H1 (cell line): ENCODE measurements around the gene TMEM258. TPM values are rescaled to one million over a fixed set of nuclear protein-coding genes. Genes with fewer than 3 reads are reported as not detected.

Experiments
- CTCF ChIA-PET: fragments of 300-600 bp; sonication (Branson Sonifier 250); formaldehyde crosslinking; loops from one replicate; lab custom pipeline; 2021; ENCODE audit not compliant: partially characterized antibody; lab: Charles Lee
- POLR2A ChIA-PET: fragments of 300-600 bp; sonication (Branson Sonifier 250); formaldehyde crosslinking; loops from one replicate; lab custom pipeline; 2021; ENCODE audit warnings: inconsistent platforms; ENCODE audit not compliant: partially characterized antibody; lab: Charles Lee
- DNase-seq, 2 experiments: peaks; one replicate each; pipeline versions ENCODE4 v3.0.0 to v3.0.0-alpha.2; 2010 to 2022; ENCODE audit warnings: low spot score in 2 of 2, low read depth in 1 of 2, mixed read lengths in 1 of 2
- FAIRE-seq: peaks from 2 replicates; lab custom pipeline; 2011; peaks lifted over from hg19 to GRCh38; lab: Jason Lieb, UNC
- H2AFZ ChIP-seq: 2 replicates; pipeline ENCODE4 v1.8.1; 2012; ENCODE audit warnings: low read length, inconsistent platforms
- H2AK5ac ChIP-seq: 2 replicates; pipeline ENCODE4 v1.6.1; 2013; ENCODE audit warnings: low read depth, low read length
- H2BK120ac ChIP-seq: replicated peaks from 2 replicates; pipeline ENCODE3; 2013; ENCODE audit warnings: low read depth, low read length, inconsistent platforms
- H2BK12ac ChIP-seq: 2 replicates; pipeline ENCODE4 v1.6.1; 2013; ENCODE audit warnings: low read depth, low read length
- H2BK15ac ChIP-seq: 2 replicates; pipeline ENCODE4 v1.6.1; 2013; ENCODE audit warnings: low read length
- H2BK20ac ChIP-seq: 2 replicates; pipeline ENCODE4 v1.6.1; 2013; ENCODE audit warnings: low read length
- H2BK5ac ChIP-seq: 2 replicates; pipeline ENCODE4 v1.6.1; 2013; ENCODE audit warnings: low read depth, low read length
- H3K14ac ChIP-seq: 2 replicates; pipeline ENCODE4 v1.6.1; 2013; ENCODE audit warnings: inconsistent platforms; ENCODE audit not compliant: insufficient read length
- H3K18ac ChIP-seq: 2 replicates; pipeline ENCODE4 v1.6.1; 2013; ENCODE audit warnings: low read length; ENCODE audit errors: extremely low read depth
- H3K23ac ChIP-seq: 2 replicates; pipeline ENCODE4 v1.6.1; 2013; ENCODE audit warnings: inconsistent platforms; ENCODE audit not compliant: insufficient read length
- H3K23me2 ChIP-seq: 2 replicates; pipeline ENCODE4 v1.6.1; 2013; ENCODE audit warnings: low read depth, low read length
- H3K27ac ChIP-seq: 2 replicates; pipeline ENCODE4 v1.6.1; 2011; ENCODE audit warnings: low read depth, low read length, inconsistent platforms
- H3K27me3 ChIP-seq, 4 experiments: replicated peaks in 1 of 4; 1 replicate in 1 of 4; 2 replicates in 3 of 4; pipeline versions ENCODE4 v1.6.1 to v1.8.1; 2011 to 2013; ENCODE audit warnings: low read length in 3 of 4, mild to moderate bottlenecking in 3 of 4, inconsistent platforms in 2 of 4, mixed read lengths in 2 of 4, moderate library complexity in 1 of 4; ENCODE audit not compliant: control insufficient read depth in 3 of 4, insufficient read depth in 3 of 4; ENCODE audit errors: extremely low read depth in 1 of 4
- H3K36me3 ChIP-seq, 4 experiments: 2 replicates each; pipeline versions ENCODE4 v1.6.1 to v1.8.1; 2011 to 2013; ENCODE audit warnings: mild to moderate bottlenecking in 4 of 4, low read length in 3 of 4, moderate library complexity in 2 of 4, control low read depth in 1 of 4, inconsistent platforms in 1 of 4; ENCODE audit not compliant: insufficient read depth in 4 of 4, control insufficient read depth in 2 of 4
- H3K4ac ChIP-seq: replicated peaks from 2 replicates; pipeline ENCODE3; 2013; ENCODE audit warnings: low read length, low read depth, mixed read lengths, inconsistent platforms; ENCODE audit not compliant: insufficient read length
- H3K4me1 ChIP-seq, 4 experiments: replicated peaks in 1 of 4; 1 replicate in 1 of 4; 2 replicates in 3 of 4; pipeline versions ENCODE4 v1.6.1 to v1.8.1; 2011 to 2013; ENCODE audit warnings: low read length in 3 of 4, inconsistent platforms in 2 of 4, mixed read lengths in 1 of 4; ENCODE audit not compliant: insufficient read depth in 4 of 4, control insufficient read depth in 3 of 4
- H3K4me2 ChIP-seq, 2 experiments: 2 replicates each; pipeline versions ENCODE4 v1.6.1 to v1.8.1; 2011 to 2013; ENCODE audit warnings: low read depth in 2 of 2, low read length in 2 of 2, control low read depth in 1 of 2, inconsistent platforms in 1 of 2, mild to moderate bottlenecking in 1 of 2; ENCODE audit not compliant: insufficient read depth in 1 of 2
- H3K4me3 ChIP-seq, 4 experiments: fragments of 200-600, 300-600 bp in 1 of 4; sonication (generic), shearing (Covaris generic), sonication (Bioruptor Twin) in 1 of 4; 2 replicates each; pipeline versions ENCODE4 v1.5.1 to v1.8.1; 2011 to 2016; ENCODE audit warnings: low read length in 4 of 4, low read depth in 3 of 4, control low read depth in 2 of 4, inconsistent platforms in 2 of 4, mild to moderate bottlenecking in 2 of 4, mixed read lengths in 1 of 4, moderate library complexity in 1 of 4; ENCODE audit not compliant: insufficient read depth in 2 of 4; ENCODE audit errors: extremely low read depth in 1 of 4
- H3K56ac ChIP-seq: replicated peaks from 2 replicates; pipeline ENCODE3; 2013; ENCODE audit warnings: low read depth, mild to moderate bottlenecking, mixed read lengths, low read length, inconsistent platforms; ENCODE audit not compliant: insufficient read length
- H3K79me1 ChIP-seq: 2 replicates; pipeline ENCODE4 v1.6.1; 2013; ENCODE audit warnings: low read depth, low read length, control low read depth
- H3K79me2 ChIP-seq, 2 experiments: 2 replicates each; pipeline versions ENCODE4 v1.6.1 to v1.8.1; 2012 to 2013; ENCODE audit warnings: low read length in 2 of 2, mild to moderate bottlenecking in 2 of 2, inconsistent platforms in 1 of 2; ENCODE audit not compliant: insufficient read depth in 2 of 2, control insufficient read depth in 1 of 2
- H3K9ac ChIP-seq, 4 experiments: replicated peaks in 1 of 4; 1 replicate in 1 of 4; 2 replicates in 3 of 4; pipeline versions ENCODE4 v1.6.1 to v1.8.1; 2011 to 2013; ENCODE audit warnings: low read depth in 3 of 4, low read length in 3 of 4, control low read depth in 2 of 4, mild to moderate bottlenecking in 2 of 4, moderate library complexity in 2 of 4, inconsistent platforms in 1 of 4; ENCODE audit errors: extremely low read depth in 1 of 4
- H3K9me3 ChIP-seq, 2 experiments: 2 replicates each; pipeline versions ENCODE4 v1.6.1 to v1.8.1; 2012 to 2013; ENCODE audit warnings: mild to moderate bottlenecking in 2 of 2, moderate library complexity in 2 of 2, control low read depth in 1 of 2, inconsistent platforms in 1 of 2, low read depth in 1 of 2, low read length in 1 of 2, mixed read lengths in 1 of 2; ENCODE audit not compliant: insufficient read depth in 2 of 2
- H4K20me1 ChIP-seq, 2 experiments: replicated peaks in 1 of 2; 2 replicates each; pipeline versions ENCODE3 to v1.8.1; 2011 to 2013; ENCODE audit warnings: inconsistent platforms in 2 of 2, low read length in 2 of 2, mild to moderate bottlenecking in 1 of 2; ENCODE audit not compliant: insufficient read depth in 2 of 2, control insufficient read depth in 1 of 2
- H4K5ac ChIP-seq: 2 replicates; pipeline ENCODE4 v1.6.1; 2013; ENCODE audit warnings: low read length, low read depth, mixed read lengths, inconsistent platforms; ENCODE audit not compliant: insufficient read length
- H4K8ac ChIP-seq: 2 replicates; pipeline ENCODE4 v1.8.0; 2013; ENCODE audit warnings: mild to moderate bottlenecking, moderate library complexity, low read length, inconsistent platforms; ENCODE audit not compliant: insufficient read depth; ENCODE audit errors: extremely low read depth
- H4K91ac ChIP-seq: replicated peaks from 2 replicates; pipeline ENCODE3; 2013; ENCODE audit warnings: low read length, mixed read lengths, inconsistent platforms; ENCODE audit not compliant: insufficient read length
- ATF3 ChIP-seq: IDR thresholded peaks from 2 replicates; pipeline ENCODE4 v1.6.1; 2011; ENCODE audit warnings: low read depth, mild to moderate bottlenecking, low read length; ENCODE audit not compliant: insufficient read depth
- BACH1 ChIP-seq: IDR thresholded peaks from 2 replicates; pipeline ENCODE4 v1.6.1; 2012; ENCODE audit warnings: low read length, improper control_type of control experiment
- CHD1 ChIP-seq: IDR thresholded peaks from 2 replicates; pipeline ENCODE4 v1.6.1; 2012; ENCODE audit warnings: low read depth, low read length, improper control_type of control experiment
- CREB1 ChIP-seq: IDR thresholded peaks from 2 replicates; pipeline ENCODE4 v1.6.1; 2012; ENCODE audit warnings: inconsistent platforms
- GABPA ChIP-seq: IDR thresholded peaks from 2 replicates; pipeline ENCODE4 v1.6.1; 2011; ENCODE audit warnings: mild to moderate bottlenecking, low read length, moderate library complexity, borderline replicate concordance; ENCODE audit not compliant: insufficient read depth
- HDAC2 ChIP-seq, 2 experiments: fragments of 300-600 bp in 1 of 2; sonication (generic) in 1 of 2; IDR thresholded peaks; 2 replicates each; pipeline ENCODE4 v1.6.1; 2011 to 2012; ENCODE audit warnings: low read depth in 2 of 2, low read length in 2 of 2, mild to moderate bottlenecking in 2 of 2, moderate library complexity in 2 of 2, borderline replicate concordance in 1 of 2, inconsistent platforms in 1 of 2
- JUND ChIP-seq: IDR thresholded peaks from 2 replicates; pipeline ENCODE4 v1.6.1; 2011; ENCODE audit warnings: mild to moderate bottlenecking, improper control_type of control experiment, low read length
- NANOG ChIP-seq: IDR thresholded peaks from 2 replicates; pipeline ENCODE4 v1.6.1; 2011; ENCODE audit warnings: low read length, low read depth, mild to moderate bottlenecking, inconsistent platforms; ENCODE audit not compliant: insufficient read depth, poor library complexity, severe bottlenecking
- PHF8 ChIP-seq: fragments of 200-600 bp; sonication (generic); conservative IDR thresholded peaks from 2 replicates; pipeline ENCODE4 v1.7.1; 2012; ENCODE audit warnings: low read depth, mild to moderate bottlenecking, inconsistent platforms, low read length, moderate library complexity
- POLR2AphosphoS5 ChIP-seq: IDR thresholded peaks from 2 replicates; pipeline ENCODE4 v1.6.1; 2011; ENCODE audit warnings: low read depth, low read length
- SIRT6 ChIP-seq: IDR thresholded peaks from one replicate; pipeline ENCODE4 v1.7.1; 2012; ENCODE audit warnings: low read length, inconsistent platforms
- SP1 ChIP-seq: IDR thresholded peaks from 2 replicates; pipeline ENCODE4 v1.6.1; 2011; ENCODE audit warnings: low read depth, low read length
- SP2 ChIP-seq: IDR thresholded peaks from 2 replicates; pipeline ENCODE4 v1.6.1; 2012; ENCODE audit warnings: mild to moderate bottlenecking, low read length, inconsistent platforms
- TBP ChIP-seq: IDR thresholded peaks from 2 replicates; pipeline ENCODE4 v1.6.1; 2011; ENCODE audit warnings: low read depth, low read length, improper control_type of control experiment
- YY1 ChIP-seq: IDR thresholded peaks from 2 replicates; pipeline ENCODE4 v1.6.1; 2011; ENCODE audit warnings: low read depth, mild to moderate bottlenecking, low read length
- WGBS, 2 experiments: shearing (Covaris generic) in 1 of 2; methylation state at CpG; one replicate each; pipeline versions ENCODE4 v1.1.6 to v1.1.7; 2013 to 2015; ENCODE audit warnings: low lambda C conversion rate in 2 of 2, mixed read lengths in 2 of 2, inconsistent platforms in 1 of 2, low coverage in 1 of 2, missing lambda C conversion rate in 1 of 2; ENCODE audit not compliant: insufficient replicate concordance in 2 of 2, insufficient coverage in 1 of 2, insufficient read length in 1 of 2; ENCODE audit errors: extremely low coverage in 1 of 2, missing lambda C conversion rate in 1 of 2; 5-methylcytosine and 5-hydroxymethylcytosine counted together
- polyA plus RNA-seq, 7 experiments: library from polyadenylated mRNA; depleted of rRNA in 3 of 7; stranded (reverse) in 5 of 7; unstranded in 2 of 7; fragments of >200 nt in 5 of 7; fragments of 200-250 nt in 2 of 7; gene quantifications; 1 replicate in 5 of 7; 2 replicates in 1 of 7; 4 replicates in 1 of 7; pipeline versions ENCODE4 v1.2.1 to v1.2.3, GENCODE V29; 2011 to 2013; ENCODE audit warnings: missing spikeins in 2 of 7, mixed read lengths in 2 of 7
- total RNA-seq: library from RNA; stranded (reverse); fragmentation: NEBNext Ultra II Directional; extraction: Animal tissue kit (Norgen Biotek cat#: 25700); gene quantifications from 2 replicates; pipeline ENCODE4 v1.2.1, GENCODE V29; 2021

Gene TMEM258
- total and polyA plus RNA-seq, 2 of the 8 experiments (the other 6 are each of a cell fraction or from before 2014, with no cell fraction given): 186 to 759 TPM

- H3K4ac ChIP-seq: no peak overlapping the region
- H3K79me1 ChIP-seq: no peaks in the 10 kb centered on the region
- H2BK120ac ChIP-seq: no peak overlapping the region
- no peak overlapping the region for H2BK15ac ChIP-seq
- no peak overlapping the region for H3K9ac ChIP-seq
- no peak overlapping the region for H4K5ac ChIP-seq
- no peak overlapping the region for H3K56ac ChIP-seq
- H3K79me2 ChIP-seq: no peaks in the 10 kb centered on the region
- no peak overlapping the region for H2AFZ ChIP-seq
- H3K9me3 ChIP-seq: no peaks in the 10 kb centered on the region
- H3K23ac ChIP-seq: no peak overlapping the region
- no peaks in the 10 kb centered on the region; the same call in 1 of the 2 replicates for H3K23me2 ChIP-seq
- H4K8ac ChIP-seq: no peak overlapping the region
- H2BK20ac ChIP-seq: no peak overlapping the region
- FAIRE-seq (no peak), DNase-seq (no peak)
- H3K27ac ChIP-seq: peak overlapping the region; percentile 56; the same call in 1 of the 2 replicates
- no peak overlapping the region for H2BK12ac ChIP-seq
- peaks cover 0 to 9% (median 0%) of the 10 kb centered on the region in 4 experiments; a peak in 1 of 8 replicates for H3K36me3 ChIP-seq
- peaks cover 2 to 13% (median 3%) of the 10 kb centered on the region in 4 experiments for H3K4me1 ChIP-seq
- CTCF ChIA-PET: interaction anchor here (0.5 to 9.2 kb wide), 22 partner anchors 9 to 266 kb away, joined by 3 to 168 read pairs (median 4); partner anchors contain the start of genes FEN1 and TMEM258
- POLR2A ChIA-PET: interaction anchor here (1.0 to 8.9 kb wide), 6 partner anchors 11 to 90 kb away, joined by 3 to 87 read pairs (median 4); partner anchors contain the start of genes FEN1 and TMEM258
- H3K27me3 ChIP-seq: no peaks in the 10 kb centered on the region; a peak in 2 of 7 replicates
- no peak overlapping the region for H3K14ac ChIP-seq
- no peak overlapping the region for H3K4me2 ChIP-seq
- H3K4me3 ChIP-seq: no peak overlapping the region
- no peak overlapping the region for H4K91ac ChIP-seq
- WGBS, 2 experiments: 89% methylated on average over 20 of the region's 20 CpGs; no CpG with 5 or more reads in 1 of the 2 experiments
- no peaks in the 10 kb centered on the region for H4K20me1 ChIP-seq
- no peak overlapping the region for H2BK5ac ChIP-seq
- no peak overlapping the region for H3K18ac ChIP-seq
- no peak overlapping the region for H2AK5ac ChIP-seq
- no peak for TF ChIP-seq SP2
- TF ChIP-seq CHD1: no peak
- no peak for TF ChIP-seq CREB1
- no peak for TF ChIP-seq NANOG
- TF ChIP-seq PHF8: no peak
- TF ChIP-seq ATF3: no peak
- no peak for TF ChIP-seq YY1
- no peak for TF ChIP-seq POLR2AphosphoS5
- TF ChIP-seq JUND: no peak
- TF ChIP-seq GABPA: no peak
- TF ChIP-seq BACH1: no peak
- TF ChIP-seq HDAC2 (IDR thresholded peaks at IDR 0.05; ENCODE audit: borderline replicate concordance in 1 of 2, low read depth in 2 of 2, low read length in 2 of 2): no peak
- no peak for TF ChIP-seq SP1
- no peak for TF ChIP-seq SIRT6
- no peak for TF ChIP-seq TBP
Observed at GRCh38 chr11:61744181-61744580, 48.2 kb downstream of the TMEM258 start.
